Measurements from ENCODE around the gene SFT2D3.

DNA sequence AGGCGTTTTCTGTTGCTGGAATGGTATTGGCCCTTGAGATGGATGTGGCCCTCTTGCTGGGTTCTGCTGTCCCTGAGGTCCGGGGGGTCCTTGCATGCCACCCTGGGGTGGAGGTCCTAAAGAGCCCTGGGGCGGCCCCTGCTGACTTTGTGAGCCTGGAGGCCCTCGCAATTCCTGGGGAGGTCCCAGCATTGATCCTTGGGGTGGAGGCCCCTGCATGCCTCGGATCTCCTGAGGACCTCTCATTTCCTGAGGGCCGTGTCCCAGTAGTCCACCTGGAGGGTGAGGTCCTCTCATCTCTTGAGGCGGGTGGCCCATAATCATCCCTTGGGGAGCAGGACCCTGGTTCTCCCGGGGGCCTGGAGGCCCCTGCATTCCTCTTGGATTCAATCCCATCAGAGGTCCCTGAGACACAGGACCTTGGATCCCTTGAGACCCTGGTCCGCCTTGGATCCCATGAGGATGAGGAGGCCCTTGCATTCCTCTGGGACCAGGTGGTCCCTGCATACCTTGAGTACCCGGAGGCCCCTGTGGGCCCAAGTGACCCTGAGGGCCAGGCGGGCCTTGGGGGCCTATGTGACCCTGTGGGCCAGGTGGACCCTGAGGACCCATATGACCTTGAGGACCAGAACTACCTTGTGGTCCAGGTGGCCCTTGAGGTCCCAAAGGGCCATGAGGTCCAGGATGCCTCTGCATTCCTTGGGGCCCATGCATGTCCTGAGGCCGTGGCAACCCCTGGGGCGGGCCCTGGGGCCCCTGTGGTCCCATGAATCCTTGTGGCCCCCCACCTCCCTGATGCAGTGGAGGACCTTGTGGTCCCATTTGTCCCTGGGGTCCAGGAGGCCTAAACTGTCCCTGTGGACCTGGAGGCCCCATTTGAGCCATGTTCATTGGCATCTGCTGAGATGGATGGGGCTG is 18.3 kb downstream of the SFT2D3 start:
- TF ChIP-seq, protein P1, sequence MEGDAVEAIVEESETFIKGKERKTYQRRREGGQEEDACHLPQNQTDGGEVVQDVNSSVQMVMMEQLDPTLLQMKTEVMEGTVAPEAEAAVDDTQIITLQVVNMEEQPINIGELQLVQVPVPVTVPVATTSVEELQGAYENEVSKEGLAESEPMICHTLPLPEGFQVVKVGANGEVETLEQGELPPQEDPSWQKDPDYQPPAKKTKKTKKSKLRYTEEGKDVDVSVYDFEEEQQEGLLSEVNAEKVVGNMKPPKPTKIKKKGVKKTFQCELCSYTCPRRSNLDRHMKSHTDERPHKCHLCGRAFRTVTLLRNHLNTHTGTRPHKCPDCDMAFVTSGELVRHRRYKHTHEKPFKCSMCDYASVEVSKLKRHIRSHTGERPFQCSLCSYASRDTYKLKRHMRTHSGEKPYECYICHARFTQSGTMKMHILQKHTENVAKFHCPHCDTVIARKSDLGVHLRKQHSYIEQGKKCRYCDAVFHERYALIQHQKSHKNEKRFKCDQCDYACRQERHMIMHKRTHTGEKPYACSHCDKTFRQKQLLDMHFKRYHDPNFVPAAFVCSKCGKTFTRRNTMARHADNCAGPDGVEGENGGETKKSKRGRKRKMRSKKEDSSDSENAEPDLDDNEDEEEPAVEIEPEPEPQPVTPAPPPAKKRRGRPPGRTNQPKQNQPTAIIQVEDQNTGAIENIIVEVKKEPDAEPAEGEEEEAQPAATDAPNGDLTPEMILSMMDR (IDR thresholded peaks at IDR 0.05) = no peak
- TF ChIP-seq POLR2A (IDR thresholded peaks at IDR 0.05) = no peak

All from transverse colon (tissue), 3 donors.